ENCODE results near the gene RAP1GDS1. TPM values are rescaled to one million over a fixed set of nuclear protein-coding genes. Genes with fewer than 3 reads are reported as not detected.

RAP1GDS1 gene
- polyA plus RNA-seq, 1 of the 3 experiments (the other 2 are of a cell fraction): 25.6 TPM

DNA sequence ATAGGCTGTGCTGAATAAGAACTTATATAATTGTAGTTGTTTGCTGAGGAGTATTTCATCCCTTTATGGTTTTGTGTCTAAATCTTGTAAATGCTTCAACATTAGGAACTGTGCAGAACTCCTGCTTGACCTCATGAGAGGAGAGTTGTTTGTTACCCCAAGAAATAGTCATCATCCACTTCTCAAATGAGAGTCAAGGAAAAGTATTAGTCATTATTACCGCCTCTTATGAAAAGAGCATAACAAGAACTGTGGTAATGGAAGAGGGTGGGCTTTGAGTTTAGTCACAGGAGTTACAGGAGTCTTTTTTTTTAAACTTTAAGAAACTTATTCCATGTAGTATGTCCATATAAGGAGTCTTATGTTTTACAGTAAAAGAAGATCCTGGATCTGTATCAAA lies 132.9 kb downstream of the RAP1GDS1 start:
- Histone ChIP-seq H3K9ac (no peak overlapping the region), H2AFZ (ENCODE audit: low read depth) (no peak overlapping the region), H3K4me2 (no peak overlapping the region), H3K9me2 (no peaks in the 10 kb centered on the region), H3K27ac (ENCODE audit: low read depth in 2 of 2, low read length in 1 of 2) (no peak overlapping the region), H3F3A (replicated peaks; ENCODE audit: insufficient read depth) (no peaks in the 10 kb centered on the region), H3K9me3 (no peaks in the 10 kb centered on the region), H3K36me3 (replicated peaks in 1 of 2; ENCODE audit: control insufficient read depth in 1 of 2, insufficient read depth in 2 of 2, low read length in 1 of 2) (peaks cover 32 to 55% of the 10 kb centered on the region in 2 experiments), H3K27me3 (ENCODE audit: insufficient read depth) (no peaks in the 10 kb centered on the region), H3K79me2 (ENCODE audit: insufficient read depth) (no peaks in the 10 kb centered on the region), H3K4me1 (ENCODE audit: control insufficient read depth in 1 of 2, insufficient read depth in 2 of 2, low read depth in 1 of 2, low read length in 1 of 2) (no peaks in the 10 kb centered on the region), H3K4me3 (ENCODE audit: low read depth in 2 of 2, low read length in 1 of 2) (no peak overlapping the region), H4K20me1 (ENCODE audit: insufficient read depth) (no peaks in the 10 kb centered on the region)
- TF ChIP-seq GATA2 (CRISPR knock-in tag; IDR thresholded peaks at IDR 0.05) (no peak), TAF1 (IDR thresholded peaks at IDR 0.05; ENCODE audit: borderline replicate concordance, low read depth, low read length) (no peak), TEAD4 (IDR thresholded peaks at IDR 0.05; ENCODE audit: borderline replicate concordance, insufficient read depth) (no peak), FOXM1 (IDR thresholded peaks at IDR 0.05; ENCODE audit: low read depth) (no peak), MXI1 (IDR thresholded peaks at IDR 0.05; ENCODE audit: low read depth, low read length) (no peak), MEF2A (IDR thresholded peaks at IDR 0.05; ENCODE audit: borderline replicate concordance, low read depth) (no peak), ZBTB33 (IDR thresholded peaks at IDR 0.05; ENCODE audit: borderline replicate concordance, low read depth) (no peak), FOSL2 (IDR thresholded peaks at IDR 0.05; ENCODE audit: borderline replicate concordance, low read depth) (no peak), JUND (IDR thresholded peaks at IDR 0.05) (no peak), SIN3A (IDR thresholded peaks at IDR 0.05; ENCODE audit: borderline replicate concordance, low read depth, low read length) (no peak)
- TF ChIP-seq, protein P1, sequence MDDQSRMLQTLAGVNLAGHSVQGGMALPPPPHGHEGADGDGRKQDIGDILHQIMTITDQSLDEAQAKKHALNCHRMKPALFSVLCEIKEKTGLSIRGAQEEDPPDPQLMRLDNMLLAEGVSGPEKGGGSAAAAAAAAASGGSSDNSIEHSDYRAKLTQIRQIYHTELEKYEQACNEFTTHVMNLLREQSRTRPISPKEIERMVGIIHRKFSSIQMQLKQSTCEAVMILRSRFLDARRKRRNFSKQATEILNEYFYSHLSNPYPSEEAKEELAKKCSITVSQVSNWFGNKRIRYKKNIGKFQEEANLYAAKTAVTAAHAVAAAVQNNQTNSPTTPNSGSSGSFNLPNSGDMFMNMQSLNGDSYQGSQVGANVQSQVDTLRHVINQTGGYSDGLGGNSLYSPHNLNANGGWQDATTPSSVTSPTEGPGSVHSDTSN (IDR thresholded peaks at IDR 0.05): no peak
- CTCF ChIA-PET: no interaction called here
- WGBS (ENCODE audit: low lambda C conversion rate): 100% methylated on average over 1 of the region's 1 CpG
- POLR2A ChIA-PET: no interaction called here
- DNase-seq: no peak

GRCh38 chr4:98399915-98400314 lies 138.7 kb downstream of the RAP1GDS1 start:
- no peaks in the 10 kb centered on the region for H4K20me1 ChIP-seq (ENCODE audit: insufficient read depth)
- no peak overlapping the region for H2AFZ ChIP-seq (ENCODE audit: low read depth)
- no peaks in the 10 kb centered on the region for H3K9me2 ChIP-seq
- H3K4me3 ChIP-seq (ENCODE audit: low read depth in 2 of 2, low read length in 1 of 2): no peak overlapping the region
- peaks cover 15 to 25% of the 10 kb centered on the region in 2 experiments for H3K36me3 ChIP-seq (replicated peaks in 1 of 2; ENCODE audit: control insufficient read depth in 1 of 2, insufficient read depth in 2 of 2, low read length in 1 of 2)
- no peaks in the 10 kb centered on the region; a peak in 1 of 4 replicates for H3K4me1 ChIP-seq (ENCODE audit: control insufficient read depth in 1 of 2, insufficient read depth in 2 of 2, low read depth in 1 of 2, low read length in 1 of 2)
- H3K27me3 ChIP-seq (ENCODE audit: insufficient read depth): no peaks in the 10 kb centered on the region
- H3F3A ChIP-seq (replicated peaks; ENCODE audit: insufficient read depth): no peaks in the 10 kb centered on the region
- no peak overlapping the region for H3K4me2 ChIP-seq
- no peak overlapping the region for H3K27ac ChIP-seq (ENCODE audit: low read depth in 2 of 2, low read length in 1 of 2)
- DNase-seq: no peak
- ChIA-PET POLR2A (no interaction called here), CTCF (interaction anchor here (0.5 kb wide), 1 partner anchor 166 kb away, joined by 3 read pairs; no protein-coding TSS in a partner anchor)
- no peaks in the 10 kb centered on the region for H3K9me3 ChIP-seq
- no peaks in the 10 kb centered on the region for H3K79me2 ChIP-seq (ENCODE audit: insufficient read depth)
- 100% methylated on average over 1 of the region's 1 CpG for WGBS (ENCODE audit: low lambda C conversion rate)
- no peak overlapping the region for H3K9ac ChIP-seq
- TF ChIP-seq JUND (IDR thresholded peaks at IDR 0.05) (no peak), EZH2phosphoT487 (IDR thresholded peaks at IDR 0.05; ENCODE audit: borderline replicate concordance, low read depth) (no peak)
